NCI-H2081 (cell line): Measurements from ENCODE around the gene PPP1R13B.
"Not testable (repeated sequence)": the region's sequence is repeated elsewhere in the genome, so short reads cannot be mapped to it uniquely, and the experiment has no call there.

ENCODE experiments used
- DNase-seq, 2 experiments: peaks; one replicate each; lab custom pipeline; 2025; lab: John Stamatoyannopoulos, UW

PPP1R13B gene, protein sequence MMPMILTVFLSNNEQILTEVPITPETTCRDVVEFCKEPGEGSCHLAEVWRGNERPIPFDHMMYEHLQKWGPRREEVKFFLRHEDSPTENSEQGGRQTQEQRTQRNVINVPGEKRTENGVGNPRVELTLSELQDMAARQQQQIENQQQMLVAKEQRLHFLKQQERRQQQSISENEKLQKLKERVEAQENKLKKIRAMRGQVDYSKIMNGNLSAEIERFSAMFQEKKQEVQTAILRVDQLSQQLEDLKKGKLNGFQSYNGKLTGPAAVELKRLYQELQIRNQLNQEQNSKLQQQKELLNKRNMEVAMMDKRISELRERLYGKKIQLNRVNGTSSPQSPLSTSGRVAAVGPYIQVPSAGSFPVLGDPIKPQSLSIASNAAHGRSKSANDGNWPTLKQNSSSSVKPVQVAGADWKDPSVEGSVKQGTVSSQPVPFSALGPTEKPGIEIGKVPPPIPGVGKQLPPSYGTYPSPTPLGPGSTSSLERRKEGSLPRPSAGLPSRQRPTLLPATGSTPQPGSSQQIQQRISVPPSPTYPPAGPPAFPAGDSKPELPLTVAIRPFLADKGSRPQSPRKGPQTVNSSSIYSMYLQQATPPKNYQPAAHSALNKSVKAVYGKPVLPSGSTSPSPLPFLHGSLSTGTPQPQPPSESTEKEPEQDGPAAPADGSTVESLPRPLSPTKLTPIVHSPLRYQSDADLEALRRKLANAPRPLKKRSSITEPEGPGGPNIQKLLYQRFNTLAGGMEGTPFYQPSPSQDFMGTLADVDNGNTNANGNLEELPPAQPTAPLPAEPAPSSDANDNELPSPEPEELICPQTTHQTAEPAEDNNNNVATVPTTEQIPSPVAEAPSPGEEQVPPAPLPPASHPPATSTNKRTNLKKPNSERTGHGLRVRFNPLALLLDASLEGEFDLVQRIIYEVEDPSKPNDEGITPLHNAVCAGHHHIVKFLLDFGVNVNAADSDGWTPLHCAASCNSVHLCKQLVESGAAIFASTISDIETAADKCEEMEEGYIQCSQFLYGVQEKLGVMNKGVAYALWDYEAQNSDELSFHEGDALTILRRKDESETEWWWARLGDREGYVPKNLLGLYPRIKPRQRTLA

DNA sequence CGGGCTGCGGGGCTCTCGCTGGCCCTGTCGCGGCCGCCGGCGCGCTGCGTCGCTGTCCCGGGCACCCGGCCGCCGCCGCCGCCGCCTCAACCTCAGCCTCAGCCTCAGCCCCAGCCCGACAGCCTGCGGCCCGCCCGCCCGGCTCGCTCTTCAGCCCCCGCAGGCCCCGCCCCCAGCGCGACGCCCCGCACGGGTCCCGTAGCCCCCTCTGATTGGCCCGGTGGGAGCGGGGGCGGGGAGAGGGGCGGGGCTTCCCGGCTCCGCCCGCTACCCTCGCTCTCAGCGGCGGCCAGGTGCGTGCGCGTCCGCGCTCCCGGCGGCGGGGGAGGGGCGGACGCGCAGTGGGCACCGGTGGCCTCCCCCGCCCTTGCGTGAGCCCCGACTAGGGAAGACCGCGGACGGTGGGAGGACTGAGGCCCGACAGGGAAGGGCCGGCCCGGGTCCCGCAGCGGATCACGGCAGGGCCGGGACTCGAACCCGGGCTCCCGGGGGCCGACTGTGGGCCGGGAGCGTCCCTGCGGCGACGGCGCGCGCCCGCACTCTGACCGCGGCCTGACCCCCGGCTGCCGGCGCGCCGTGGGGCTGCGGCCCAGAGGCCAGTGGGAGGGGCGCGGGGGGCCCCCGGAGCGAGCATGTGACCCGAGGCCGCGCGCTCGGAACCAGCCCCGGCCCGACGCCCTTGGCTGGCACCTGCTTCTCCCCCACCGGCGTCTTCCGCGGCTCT lies at the start of gene PPP1R13B:
Gene PPP1R13B (minus strand): TSS at position 125 of the 724 bp plus-strand sequence. CDS start 268 bp downstream, outside the sequence.
- peak; percentile 91 to 96 for DNase-seq

DNA sequence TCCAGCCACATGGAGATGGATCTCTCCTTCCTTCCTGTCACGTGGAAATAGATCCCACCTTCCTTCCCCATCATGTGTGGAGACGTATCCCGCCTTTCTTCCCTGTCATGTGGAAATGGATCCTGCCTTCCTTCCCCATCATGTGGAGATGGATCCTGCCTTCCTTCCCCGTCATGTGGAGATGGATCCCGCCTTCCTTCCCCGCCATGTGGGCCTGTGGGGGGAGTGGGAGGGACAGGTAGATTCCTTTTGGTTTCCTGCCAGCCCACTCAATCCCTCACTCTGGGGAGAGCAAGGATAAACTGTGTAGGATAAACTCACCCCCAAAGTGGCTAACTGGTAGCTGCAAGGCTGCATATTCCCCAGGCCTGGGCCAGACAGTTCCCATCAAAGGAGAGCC lies 49.2 kb upstream of the PPP1R13B start:
- no peak for DNase-seq

GRCh38 chr14:103894723-103895059 lies 47.3 kb upstream of the PPP1R13B start:
- no peak for DNase-seq

- no peak for DNase-seq
These were observed 46.8 kb upstream of the PPP1R13B start for GRCh38 chr14:103894034-103894722.

DNA sequence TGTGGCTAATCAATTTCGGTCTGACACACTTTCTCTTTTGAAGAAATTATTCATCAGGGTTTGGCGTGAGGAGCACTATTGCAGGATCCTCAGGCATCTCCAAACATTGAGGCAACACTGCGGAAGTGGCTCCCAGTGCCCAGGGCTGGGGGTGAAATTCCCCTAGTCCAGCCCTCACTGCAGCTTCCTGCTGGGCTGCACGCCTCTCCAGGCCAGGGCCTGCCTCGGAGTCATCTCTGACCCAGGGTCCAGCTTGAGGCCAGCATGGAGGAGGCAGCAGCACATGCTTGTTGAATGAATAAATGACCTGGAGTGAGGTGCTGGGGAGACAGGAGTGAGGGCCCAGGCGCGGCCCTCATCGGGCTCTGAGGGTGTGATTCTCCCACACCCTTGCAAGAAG lies 44.9 kb upstream of the PPP1R13B start:
- no peak for DNase-seq

- no peak for DNase-seq
These were observed 44.4 kb upstream of the PPP1R13B start for GRCh38 chr14:103891667-103892215.

GRCh38 chr14:103890821-103891666 lies 43.7 kb upstream of the PPP1R13B start:
- no peak for DNase-seq

DNA sequence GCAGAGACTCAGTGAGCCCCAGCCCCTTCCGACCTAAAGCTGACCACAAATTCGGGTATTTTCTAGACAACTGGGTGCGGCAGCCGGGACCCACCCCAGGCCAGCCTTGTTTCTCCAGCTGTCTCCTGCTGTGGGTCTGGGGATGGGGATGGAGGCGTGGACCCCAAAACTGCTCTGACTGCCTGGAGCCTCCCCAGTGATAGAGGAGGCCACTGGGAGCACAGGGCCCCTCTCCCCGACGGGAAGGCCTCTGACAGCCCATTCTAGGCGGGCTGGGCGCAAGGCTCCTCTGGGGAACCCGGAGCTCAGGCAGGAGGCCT lies 42.6 kb upstream of the PPP1R13B start:
- no peak for DNase-seq

DNA sequence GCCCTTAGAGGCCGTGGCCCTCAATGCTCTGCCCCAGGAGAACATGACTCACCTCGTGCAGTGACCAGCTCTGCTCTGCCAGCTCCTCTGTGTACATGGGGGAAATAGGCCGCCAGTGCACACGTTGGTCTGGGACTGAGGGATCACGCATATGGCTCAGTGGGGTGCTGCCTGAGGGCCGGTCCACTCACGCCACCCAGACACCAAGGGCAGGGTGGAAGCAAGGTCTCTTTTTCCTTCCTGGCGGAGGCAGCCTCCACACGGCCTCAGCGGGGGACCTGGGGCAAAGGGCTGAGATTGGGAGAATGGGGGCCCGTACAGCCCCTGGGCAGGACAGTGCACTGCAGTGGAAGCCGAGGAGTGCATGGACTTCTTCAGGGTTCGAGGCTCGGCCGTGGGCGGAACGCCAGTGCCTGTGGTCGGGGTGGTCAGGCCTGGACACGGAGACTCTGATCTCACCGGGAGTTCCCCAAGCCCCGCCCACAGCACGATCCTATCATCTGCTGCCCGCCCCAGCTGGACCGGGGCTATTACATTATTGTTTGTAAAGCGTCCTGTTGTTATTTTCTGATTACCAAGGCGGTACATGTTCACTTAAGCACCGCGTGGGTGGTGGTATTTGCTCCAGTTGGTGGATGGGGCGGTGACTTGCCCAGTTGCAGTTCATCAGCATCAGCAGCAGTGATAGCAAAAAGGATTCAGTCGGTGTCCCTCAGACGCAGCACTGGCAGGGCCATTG lies 42.1 kb upstream of the PPP1R13B start:
- no peak for DNase-seq

- not testable (repeated sequence) for DNase-seq
These were observed 41.6 kb upstream of the PPP1R13B start for GRCh38 chr14:103889002-103889312.

DNA sequence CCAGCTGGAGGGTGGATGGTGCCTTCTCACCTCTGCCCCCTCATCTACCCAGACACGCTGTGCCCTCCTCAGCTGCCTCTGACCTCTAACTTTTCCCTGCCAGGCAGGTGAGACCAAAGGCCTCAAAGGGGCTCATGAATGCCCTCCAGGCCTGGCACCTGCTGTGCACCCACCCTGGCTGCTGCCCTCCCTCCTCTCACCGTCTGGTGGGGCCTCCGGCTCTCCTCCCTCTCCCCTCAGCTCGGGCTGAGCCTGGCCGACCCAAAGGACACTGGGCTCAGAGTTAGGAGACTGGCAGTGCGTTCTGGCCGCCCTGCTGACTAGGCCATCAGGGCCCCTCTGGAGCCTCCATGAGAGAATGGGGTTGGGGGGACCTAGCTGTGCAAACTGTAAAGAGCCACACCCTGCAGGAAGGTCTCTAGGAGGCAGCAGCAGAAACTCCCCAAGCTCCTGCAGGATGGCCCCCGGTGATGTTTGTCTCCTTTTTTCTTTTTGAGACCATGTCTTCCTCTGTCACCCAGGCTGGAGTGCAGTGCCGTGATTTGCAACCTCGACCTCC lies 40.3 kb upstream of the PPP1R13B start:
- DNase-seq = no peak

- DNase-seq = no peak
These were observed 39.8 kb upstream of the PPP1R13B start for GRCh38 chr14:103887170-103887501.

DNA sequence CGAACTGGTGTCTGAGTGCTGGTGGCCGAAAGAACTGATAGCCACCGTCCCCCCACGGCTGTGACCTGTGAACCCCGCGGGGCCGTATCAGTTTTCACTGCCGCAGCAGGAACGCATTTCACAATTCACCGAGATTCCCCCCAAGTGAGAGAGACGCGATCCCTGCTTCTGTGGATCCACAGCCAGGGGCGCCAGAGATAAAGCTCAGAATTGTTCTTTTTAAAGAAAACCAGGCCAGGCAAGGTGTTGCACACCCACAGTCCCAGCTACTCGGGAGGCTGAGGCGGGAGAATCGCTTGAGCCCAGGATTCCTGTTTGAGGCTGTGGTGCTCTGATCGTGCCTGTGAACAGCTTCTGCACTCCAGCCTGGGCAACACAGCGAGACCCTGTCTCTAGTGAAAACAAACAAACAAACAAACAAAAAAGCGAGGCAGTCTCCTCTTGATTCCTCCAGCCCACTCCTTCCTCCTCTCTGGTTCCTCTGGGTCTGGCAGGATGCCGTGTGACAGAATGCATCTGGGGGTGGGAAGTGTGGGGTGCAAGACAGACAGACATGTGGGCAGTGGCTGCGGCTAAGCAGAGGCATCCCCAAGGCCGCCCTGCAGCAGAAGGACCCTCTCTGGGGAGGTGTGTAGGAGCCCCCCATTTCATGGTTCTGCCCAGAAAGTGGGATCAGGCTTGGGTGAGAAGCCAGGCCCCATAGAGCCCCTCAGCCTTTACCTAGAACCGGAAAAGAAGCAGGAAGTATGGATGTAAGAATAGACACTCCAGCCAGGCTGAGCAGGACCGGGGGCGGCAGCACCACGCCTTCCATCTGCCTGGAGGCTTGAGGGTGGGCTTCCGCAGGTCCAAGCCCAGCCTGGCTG lies 39.2 kb upstream of the PPP1R13B start:
- no peak for DNase-seq

GRCh38 chr14:103885509-103885932 lies 38.1 kb upstream of the PPP1R13B start:
- DNase-seq = no peak

- no peak for DNase-seq
These were observed 37.5 kb upstream of the PPP1R13B start for GRCh38 chr14:103884854-103885253.

DNA sequence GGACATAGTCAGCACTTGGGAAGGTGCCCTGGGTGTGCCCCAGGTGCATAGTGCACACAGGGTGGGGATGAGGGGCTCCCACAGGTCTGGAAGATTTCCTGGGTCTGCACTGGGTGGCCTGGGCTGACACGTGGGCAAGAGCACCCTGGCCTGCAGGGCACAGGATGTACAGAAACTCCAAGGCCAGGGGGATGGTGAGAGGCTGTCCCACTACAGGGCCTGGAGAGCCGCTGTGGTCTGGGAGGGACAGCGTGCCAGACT lies 35.8 kb upstream of the PPP1R13B start:
- DNase-seq = no peak

DNA sequence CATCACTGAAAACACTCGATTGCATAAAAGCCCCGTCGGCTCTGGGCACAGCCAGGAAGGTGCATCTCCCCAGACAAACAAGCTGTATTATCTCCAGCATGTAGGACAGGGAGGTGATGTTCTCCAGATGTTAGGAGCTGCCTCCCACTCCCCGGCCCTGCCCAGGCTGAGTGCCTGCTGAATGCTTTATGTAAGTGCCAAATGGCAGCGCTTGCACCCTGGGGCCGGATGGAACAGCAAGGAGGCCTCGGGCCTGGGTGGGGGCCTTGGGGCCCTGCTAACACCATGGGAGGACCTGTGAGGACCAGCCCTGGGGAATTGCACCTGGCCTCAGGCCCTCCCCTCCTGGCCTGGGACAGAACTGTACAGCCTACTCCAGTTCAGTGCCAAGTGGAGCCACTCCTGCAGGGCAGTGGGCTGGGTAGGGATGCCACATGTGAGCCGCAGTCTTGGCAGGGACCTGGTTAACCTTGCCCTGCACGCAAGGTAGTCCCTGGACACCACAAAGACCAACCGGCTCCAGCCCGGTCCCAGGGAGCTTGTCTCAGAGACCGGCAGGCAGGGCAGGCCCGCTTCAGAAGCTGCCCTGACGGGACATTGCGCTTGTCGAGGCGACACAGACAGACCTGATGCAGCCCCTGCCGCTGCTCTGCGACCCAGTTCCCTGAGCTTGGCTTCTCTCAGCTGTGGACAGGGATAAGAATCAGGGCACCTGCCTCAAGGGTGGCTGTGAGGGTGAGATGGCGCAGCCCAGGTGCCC lies 35.3 kb upstream of the PPP1R13B start:
- no peak for DNase-seq
